GM21619 (cell line): ENCODE results near the gene TIMP4.

Experiments used
- ATAC-seq: cut with Tn5 transposase; IDR thresholded peaks from one replicate; pipeline ENCODE4 v1.9.1; 2021; ENCODE audit not compliant: unreplicated experiment

The TIMP4 gene

DNA sequence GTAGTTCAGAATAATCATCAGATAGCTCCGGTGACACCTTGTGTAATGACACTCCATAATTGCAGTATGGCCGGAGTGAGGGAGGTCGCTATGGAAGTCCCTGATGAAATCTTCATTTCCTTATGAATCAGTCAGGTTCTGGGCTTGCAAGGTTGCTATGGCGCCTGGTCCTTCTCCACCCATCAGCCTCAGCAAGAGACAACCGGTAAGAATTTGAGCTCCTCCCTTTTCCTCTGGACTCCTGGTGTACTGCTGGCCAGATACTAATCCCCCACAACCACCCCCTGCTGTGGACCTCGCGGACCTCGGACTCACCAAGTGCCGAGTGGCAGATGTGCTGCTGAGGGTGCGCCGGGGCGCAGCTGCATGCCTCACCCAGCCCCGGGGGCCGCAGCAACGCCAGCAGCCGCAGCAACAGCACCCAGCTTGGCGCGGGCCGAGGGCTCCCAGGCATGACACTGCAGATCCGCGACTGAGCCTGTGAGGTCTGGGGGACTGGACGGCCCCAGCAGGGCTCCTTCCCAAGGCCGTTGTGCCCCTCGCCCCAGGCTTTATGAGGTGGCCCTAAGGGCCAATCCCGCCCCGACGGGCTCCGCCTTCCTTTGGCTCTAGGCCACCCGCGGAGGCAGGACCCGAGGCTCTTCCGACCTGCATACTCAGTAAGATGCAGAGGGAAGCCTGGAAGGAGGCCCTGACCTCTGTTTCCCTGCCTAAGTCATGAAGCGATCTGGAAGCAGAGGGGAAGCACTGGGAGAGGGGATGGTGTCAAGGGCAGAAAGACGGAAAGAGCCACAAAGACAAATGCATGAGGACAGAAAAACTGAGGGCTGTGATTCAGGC, at the start of gene TIMP4:
TIMP4 (minus strand) TSS at position 526 of the 840 bp plus-strand sequence; CDS start at position 454, 72 bp downstream.
- no peak for ATAC-seq

GRCh38 chr3:12205171-12205570, 46.5 kb upstream of the TIMP4 start:
- ATAC-seq: no peak

DNA sequence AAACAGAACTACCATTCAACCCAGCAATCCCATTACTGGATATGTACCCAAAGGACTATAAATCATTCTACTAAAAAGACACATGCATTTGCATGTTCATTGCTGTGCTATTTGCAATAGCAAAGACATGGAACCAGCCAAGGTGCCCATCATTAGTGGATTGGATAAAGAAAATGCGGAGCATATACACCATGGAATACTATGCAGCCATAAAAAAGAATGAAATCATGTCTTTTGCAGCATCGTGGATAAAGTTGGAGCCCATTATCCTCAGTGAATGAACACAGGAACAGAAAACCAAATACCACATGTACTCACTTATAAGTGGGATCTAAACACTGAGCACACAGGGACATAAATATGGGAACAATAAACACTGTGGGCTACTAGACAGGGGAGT, 43.1 kb upstream of the TIMP4 start:
- ATAC-seq: no peak

DNA sequence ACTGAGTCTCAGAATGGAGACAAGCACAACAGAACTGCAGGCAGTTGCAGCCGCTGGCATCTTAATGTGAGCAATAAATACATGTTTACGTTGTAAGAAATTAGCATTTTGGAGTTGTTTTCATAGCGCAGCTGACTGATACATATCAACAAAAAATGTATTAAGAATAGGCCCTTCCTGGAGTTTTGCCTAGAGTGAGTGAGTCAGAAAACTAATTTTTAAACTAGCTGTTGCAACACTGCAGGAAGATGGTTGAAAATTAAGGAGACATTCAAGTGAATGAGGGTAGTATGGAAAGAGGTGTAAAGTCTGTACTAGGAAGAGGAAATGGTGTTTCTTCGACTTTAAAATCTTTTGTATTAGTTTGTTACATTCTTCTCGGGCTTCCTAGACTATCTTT, 39.6 kb upstream of the TIMP4 start:
- ATAC-seq: no peak

- peak; percentile 38 for ATAC-seq
Measured at GRCh38 chr3:12197475-12197874, 38.8 kb upstream of the TIMP4 start.

DNA sequence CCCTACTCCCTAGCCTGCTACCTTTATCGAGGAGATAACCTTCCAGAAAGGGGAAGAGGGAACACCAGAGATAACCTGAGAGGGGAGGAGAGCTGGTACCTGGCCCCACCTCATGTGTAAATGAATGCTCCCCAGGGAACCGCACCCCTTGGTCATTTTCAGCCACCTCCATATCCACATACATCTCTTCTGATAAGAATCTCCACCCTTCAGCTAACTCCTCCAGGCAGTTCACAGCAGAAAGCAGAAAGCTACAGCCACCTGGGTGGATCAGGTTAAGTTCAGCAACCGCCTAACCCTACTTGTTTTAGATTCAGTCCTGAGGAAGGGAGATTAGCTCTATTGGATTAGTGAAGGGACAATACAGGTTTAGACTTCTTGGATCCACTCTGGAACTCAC, 38.0 kb upstream of the TIMP4 start:
- ATAC-seq: no peak

DNA sequence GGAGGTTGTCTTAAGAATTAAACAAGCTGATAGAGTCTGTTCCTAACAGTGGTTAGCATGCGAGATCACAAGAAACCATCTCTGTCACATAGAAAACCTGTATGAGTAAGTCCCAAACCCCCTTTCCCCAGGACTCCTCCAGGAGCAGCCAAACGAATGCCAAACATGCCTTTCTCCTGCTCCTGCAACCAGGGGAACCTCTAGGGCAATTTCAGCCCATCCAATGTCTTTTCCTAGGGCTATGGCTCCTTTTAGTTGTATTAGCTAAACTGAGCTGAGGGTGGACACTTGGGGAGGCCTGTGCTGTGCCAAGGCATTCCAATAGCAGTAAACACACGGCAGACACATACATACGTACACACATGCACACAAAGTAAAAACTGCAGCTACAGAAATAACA, 36.5 kb upstream of the TIMP4 start:
- ATAC-seq: no peak

DNA sequence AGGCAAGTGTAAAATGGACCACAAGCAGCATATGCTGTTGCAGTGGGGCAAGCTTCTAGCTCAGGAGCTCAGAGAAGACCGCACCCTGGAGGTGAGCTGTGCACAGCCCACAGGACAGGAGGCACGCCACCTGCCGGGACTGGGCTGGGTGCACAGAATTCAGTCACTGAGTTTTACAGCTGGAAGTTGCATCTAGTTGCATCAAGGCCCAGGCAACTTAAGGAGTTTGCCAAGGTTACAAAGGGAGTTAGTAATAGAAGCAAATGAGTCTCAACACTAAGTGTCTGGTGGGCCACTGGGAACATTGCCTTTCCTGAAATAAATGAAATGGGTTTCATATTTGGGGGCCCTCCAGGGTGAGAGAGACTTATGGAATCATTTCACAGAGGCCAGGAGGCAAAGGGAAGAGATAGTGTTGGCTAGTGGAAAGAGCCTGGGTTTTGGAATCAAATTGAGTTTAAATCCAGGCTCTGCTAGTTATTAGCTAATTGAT, 36.0 kb upstream of the TIMP4 start:
- ATAC-seq: peak; percentile 52

DNA sequence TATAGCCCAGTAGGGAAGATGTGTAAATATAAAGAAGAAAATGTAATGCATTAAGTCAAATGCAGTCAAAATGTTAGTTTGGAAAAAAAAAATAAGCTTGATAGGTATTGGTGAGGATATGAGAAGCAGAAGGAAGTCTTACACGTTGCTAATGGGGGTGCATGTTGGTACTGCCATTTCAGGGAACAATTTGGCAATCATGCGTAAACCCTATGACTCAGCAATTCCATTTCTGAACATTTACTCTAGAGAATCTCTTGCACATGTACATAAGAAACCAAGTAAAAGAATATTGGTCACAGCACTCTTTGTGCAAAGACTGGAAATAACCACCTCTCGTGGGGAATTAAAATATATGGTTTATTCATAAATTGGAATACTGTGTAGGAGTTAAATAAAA, 35.5 kb upstream of the TIMP4 start:
- ATAC-seq: peak; percentile 32

GRCh38 chr3:12193485-12194165, 34.9 kb upstream of the TIMP4 start:
- ATAC-seq: peak; percentile 51

- ATAC-seq: no peak
Measured at GRCh38 chr3:12192655-12193484, 34.2 kb upstream of the TIMP4 start.

DNA sequence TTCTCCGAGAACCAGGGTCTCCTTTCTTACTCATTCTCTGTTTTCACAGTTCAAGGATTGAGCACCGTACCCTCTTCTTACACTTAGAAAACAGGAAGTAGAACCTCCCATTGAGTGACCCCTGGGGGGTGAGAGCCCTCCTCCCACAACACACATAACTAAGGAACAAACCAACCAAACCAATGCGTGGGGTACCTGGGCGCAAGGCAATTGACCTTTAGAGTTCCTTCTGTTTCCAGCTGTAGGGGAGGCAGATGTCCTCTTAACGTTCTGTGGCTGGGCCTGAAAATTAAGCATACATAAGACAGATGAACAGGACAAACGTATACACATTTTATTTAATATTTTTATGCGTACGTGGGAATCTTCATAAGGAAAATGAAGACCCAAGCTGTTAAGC, 33.5 kb upstream of the TIMP4 start:
- ATAC-seq: no peak

DNA sequence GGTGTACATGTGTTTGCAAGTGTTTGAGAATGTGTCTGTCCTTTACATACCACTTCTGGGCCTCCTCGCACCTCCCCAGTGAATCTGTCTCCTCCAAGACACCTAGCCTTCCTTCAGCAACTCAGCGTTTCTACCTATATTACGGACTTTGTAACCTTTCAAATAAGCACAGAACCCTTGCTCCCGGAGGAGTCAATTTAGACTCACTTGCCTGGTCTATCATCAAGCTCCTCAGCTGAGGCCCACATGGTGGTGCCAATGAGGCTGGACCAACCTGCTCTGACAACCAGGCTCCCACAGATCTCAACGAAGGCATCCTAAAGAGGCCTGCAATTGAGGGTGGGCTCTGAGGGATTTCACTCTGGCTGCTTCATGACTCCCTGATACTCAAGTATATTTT, 32.8 kb upstream of the TIMP4 start:
- no peak for ATAC-seq

- ATAC-seq: no peak
Measured at GRCh38 chr3:12190832-12191231, 32.1 kb upstream of the TIMP4 start.

DNA sequence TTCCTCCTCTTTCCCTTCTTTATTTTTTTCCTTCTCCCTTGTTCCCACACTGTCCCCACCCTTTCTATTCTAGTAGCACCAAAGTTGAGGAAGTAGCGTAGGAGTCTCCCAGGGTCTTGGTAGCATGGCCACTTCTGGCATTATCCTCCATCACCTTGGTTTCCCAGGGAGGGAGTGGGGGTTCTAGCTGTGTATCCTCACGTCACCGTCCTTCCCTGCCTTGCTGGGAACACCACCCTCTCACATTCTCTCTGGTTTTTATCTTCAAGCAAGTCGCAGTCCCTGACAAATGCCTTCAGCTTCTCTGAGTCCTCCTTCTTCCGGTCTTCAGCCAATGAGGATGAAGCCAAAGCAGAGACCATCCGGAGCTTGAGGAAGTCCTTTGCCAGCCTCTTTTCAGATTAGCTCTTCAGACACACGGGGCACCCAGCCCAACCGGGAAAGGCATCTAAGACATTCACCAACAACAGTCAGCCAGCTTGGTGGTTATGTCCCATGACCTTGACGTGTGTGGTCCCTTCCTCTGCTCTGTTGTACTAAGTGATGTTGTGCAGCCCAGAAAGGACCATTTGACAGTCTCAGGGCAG, 31.6 kb upstream of the TIMP4 start:
- no peak for ATAC-seq

DNA sequence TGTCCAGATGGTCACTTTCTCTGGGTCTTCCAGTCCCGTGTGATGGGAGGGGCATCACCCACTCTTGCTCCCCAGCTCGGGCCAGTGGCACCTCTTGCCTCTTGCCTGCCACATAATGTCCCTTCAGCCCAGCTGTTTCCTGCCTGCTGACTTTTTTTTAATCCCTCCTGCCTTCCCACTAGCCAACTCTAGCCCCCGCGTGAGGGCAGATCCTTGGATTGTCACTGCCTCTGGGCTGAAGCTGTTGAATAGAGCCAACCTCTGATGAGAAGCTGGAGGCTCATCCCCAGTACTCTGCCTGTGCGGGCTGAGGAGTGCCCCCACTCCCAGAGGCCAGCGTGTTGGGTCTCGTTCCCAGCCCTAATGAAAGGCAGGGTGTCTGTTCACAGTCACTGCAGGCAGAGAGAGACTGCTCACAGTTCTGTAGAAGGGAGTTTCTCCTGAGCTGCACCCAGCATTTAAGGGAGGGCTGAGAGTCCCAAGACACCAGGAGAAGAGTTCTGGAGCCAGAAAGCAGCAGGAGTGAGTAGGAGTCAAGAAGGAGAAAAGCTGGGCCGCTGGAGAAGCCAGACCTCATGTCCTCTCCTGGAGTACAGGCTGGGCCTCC, 30.1 kb upstream of the TIMP4 start:
- ATAC-seq: no peak

DNA sequence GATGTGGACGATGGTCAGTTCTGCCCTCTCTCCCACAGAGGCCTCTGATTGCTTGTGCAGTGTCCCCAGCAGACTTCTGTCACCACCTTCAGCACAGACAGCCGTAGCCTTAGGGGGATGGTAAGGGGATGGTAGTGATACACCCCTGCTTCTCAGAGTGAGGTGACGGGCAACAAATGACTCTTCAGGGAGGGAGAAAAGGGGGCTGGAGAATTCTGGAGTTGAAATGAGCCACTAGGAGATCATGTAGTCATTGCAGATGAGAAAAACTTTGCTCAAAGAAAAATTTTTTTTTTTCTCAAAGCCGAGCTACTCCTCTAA, 29.6 kb upstream of the TIMP4 start:
- no peak for ATAC-seq

GRCh38 chr3:12187448-12188327, 29.0 kb upstream of the TIMP4 start:
- ATAC-seq: peak; percentile 64

DNA sequence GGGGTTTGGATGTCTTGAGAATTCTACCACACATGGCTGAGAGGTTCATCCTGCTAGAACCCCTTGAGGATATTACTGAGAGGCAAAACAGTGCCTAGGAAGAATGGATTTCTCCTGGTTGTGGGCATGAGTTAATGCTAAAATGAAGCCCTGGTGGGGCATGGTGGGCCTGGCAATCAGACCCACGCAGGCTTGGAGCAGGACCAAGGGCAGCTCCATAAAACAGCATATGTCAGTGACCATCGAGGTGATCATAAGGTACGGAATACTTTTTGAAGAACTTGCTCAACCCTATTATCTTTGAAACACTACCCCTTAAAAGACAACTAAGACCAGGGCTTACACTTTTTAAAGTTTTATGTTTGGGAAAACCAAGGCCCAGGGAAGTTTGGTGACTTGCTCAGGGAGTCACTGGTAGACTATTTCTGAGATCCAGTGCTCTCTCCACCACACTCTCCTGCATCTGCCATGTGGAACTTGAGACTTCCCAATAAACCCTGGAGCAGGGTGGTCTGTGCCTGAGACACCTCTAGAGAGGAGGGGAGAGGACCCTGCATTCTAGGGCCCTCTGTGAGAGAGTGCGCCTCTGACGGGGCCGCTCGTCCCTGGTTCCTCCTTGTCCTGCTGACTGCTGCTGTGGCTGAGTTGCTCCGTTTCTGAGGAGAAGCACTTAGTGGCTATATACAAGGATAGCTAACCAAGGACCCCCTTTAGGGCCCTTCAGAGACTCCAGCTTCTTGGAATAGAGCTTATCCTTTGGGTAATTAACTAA, 28.0 kb upstream of the TIMP4 start:
- no peak for ATAC-seq
